Activated CD8-positive, alpha-beta memory T cell treated with anti-CD3 and anti-CD28 coated beads, Interleukin-2, amount 50 U/mL, for 4 hours (primary cell): ENCODE measurements around the gene PRPS1.
A peak's percentile ranks its signal among the peaks of the same experiment; 100 is the strongest.
"Not testable (repeated sequence)": the region's sequence is repeated elsewhere in the genome, so short reads cannot be mapped to it uniquely, and the experiment has no call there.

Source experiments
- DNase-seq: peaks from one replicate; pipeline ENCODE4 v3.0.0-alpha.2; 2020

The PRPS1 gene

DNA sequence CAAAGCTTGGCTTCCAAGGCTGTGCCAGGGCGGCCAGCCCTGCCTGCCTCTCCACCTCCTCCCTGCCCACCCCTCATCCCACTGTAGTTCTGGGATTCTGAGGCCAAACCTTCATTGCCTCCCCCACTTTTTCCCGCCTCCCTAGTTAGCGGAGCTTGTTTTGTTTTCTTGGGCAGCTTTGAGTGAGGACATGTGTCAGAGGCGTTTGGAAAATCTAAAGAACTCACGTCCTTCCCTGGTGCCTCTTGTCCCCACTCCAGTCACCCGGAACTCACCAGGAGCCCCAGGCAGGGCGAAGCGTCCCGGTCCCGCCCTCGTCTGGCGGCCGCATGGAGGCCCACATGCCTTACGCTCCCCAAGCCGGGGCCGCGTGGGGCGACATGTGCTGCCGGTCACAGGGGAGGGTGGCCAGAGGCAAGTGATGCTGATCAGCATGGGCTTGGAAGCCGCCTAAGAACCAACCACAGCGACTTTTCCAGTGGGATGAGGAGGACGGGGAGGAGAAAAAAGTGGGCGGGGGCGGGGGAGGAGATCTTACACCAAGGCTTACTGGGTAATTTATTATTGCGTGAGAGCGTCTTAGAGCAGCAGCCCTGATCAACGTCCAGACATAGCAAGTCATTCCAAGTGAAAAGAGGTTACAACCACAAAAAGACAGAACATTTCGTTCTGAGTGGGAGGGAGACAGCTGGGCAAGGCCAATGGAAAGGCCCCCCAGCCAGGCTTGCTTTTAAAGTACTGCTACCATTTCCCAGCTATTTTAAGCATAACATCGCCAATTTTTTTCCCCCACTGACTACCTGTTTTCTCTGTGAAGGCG lies 48.5 kb downstream of the PRPS1 start:
- DNase-seq, result peak; percentile 50

DNA sequence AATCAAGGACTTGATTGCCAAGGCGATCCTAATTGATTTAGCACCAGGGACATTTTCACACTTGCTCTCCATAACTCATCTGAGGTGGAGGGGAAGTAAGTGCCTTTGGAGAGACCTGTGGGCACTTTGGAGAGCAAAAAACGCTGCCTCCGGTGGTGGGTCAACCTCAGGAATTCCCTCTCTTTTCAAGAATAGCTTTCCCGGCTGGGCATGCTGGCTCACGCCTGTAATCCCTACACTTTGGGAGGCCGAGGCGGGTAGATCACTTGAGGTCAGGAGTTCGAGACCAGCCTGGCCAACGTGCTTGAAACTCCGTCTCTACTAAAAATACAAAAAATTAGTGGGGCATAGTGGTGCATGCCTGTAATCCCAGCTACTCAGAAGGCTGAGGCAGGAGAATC lies 49.2 kb downstream of the PRPS1 start:
- no peak for DNase-seq

DNA sequence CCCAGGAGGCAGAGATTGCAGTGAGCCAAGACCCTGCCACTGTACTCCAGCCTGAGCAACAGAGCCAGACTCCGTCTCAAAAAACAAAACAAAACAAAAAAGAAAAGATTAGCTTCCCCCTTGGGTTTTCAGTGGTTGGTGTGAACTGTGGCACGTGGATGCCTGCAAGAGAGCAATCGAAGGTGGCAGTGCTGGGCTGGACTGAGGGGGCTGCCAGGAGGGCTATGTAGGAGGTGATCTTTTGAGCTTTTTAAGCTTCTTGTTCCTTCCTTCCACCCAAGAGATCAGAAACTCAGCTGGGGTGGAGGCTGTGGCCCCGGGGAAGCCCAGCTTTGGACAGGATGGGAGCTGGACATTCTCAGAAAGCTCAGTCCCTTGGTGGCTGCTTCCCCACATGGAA lies 49.6 kb downstream of the PRPS1 start:
- no peak for DNase-seq

DNA sequence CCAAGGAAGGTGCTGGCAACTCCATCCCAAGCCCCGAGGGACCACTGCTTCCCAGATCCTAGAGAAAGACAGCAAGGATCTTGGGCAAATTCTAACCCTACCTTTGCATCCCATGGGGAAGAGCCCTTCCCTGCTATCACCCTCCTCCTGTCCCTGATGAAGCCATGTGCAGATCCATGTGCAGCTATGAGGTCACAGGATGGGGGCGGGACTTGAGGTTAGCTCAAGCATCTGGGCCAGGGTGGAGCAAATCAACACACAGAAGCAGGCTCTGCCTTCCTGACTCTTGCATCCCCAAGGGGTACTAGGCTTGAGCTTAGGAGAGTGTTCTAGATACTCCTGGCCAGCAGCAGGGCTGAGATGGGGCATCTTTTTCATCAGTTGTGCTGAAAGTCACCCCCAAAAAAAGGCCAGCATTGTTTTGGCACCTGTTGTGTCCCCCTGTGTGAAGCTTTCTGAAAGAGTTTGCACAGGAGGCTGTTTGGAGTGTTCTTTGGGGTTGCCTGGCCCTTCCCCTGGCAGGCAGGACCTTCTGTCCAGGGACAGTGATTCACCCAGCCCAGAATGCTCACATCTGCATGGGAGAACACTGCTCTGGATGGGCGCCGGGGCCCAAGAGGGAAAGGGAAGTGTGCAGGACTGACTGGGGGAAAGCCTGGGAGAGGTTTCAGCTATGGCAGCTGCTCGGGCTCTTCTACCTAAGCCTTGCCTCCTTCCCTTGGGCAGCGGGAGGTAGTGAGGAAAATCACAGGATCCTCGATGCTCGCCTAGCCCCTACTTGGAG lies 50.8 kb downstream of the PRPS1 start:
- DNase-seq, result peak; percentile 64

DNA sequence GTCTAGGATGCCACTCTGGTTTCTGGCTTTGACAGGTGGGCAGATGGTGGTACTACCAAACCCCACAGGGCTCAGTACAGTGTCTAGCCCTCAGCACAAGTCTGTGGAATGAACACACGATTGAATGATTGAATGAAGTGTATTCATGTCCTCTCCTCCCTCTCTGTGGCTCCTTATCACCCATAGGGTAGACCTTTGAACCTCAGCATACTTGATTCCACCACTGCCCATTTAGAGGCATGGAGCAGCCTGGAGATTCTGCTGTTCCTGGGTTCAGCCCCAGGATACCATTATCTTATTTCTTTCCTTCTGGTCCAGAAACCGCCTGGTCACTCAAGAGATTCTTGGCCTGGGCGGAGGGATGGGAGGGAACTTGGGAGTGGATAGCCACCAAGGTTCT lies 53.9 kb downstream of the PRPS1 start:
- DNase-seq, result no peak

DNA sequence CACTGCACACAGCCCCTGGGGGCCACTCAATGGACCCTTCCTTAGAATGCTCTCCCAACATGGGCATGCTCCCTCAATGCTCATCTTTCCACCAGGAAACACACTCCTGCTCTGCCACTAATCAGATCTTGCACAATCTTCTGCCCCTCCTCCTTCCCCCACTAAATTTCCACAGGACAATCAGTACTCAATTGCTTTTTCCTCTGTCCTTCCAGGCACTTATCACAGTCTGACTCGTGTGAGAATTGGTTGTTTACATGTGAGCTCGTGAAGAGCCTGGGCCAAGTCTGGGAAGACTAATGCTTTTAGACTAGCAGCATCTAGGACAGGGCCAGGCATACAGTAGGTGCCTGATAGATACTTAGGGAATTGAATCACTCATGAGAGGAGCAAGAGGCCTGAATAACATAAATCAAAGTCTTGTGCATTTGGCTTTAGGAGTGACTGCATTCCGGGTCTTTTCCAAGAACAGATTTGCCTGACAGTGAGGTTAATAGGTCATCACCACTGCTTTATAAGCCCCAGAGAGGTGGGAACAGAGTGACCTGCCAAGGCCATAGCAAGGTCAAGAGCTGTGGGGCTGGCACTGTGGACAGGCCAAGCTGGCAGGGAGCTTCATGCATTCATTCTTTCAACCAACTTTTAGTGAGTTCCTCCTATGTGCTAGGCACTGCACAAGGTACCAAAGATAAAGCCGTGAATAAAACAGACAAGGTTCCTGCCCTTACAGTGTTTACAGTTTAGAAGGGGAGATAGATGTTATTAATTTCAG lies 55.0 kb downstream of the PRPS1 start:
- no peak for DNase-seq

DNA sequence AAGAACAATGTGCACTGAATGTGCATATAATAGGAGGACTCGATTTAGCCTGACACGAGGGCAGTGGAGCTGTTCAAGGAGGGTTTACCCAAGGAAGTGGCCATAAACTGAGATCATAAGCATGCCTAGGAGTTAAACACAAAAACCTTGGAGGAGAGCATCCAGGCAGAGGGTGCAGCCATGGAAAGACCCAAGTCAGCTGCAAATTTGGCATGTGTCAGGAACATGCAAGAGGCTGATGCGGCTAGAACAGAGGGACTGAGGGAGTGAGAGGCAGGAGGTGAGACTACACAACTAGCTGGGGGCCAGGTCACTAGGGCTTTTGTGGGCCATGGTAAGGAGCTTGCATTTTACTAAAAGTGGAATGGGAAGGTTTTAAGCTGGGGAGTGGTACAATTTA lies 55.6 kb downstream of the PRPS1 start:
- no peak for DNase-seq

DNA sequence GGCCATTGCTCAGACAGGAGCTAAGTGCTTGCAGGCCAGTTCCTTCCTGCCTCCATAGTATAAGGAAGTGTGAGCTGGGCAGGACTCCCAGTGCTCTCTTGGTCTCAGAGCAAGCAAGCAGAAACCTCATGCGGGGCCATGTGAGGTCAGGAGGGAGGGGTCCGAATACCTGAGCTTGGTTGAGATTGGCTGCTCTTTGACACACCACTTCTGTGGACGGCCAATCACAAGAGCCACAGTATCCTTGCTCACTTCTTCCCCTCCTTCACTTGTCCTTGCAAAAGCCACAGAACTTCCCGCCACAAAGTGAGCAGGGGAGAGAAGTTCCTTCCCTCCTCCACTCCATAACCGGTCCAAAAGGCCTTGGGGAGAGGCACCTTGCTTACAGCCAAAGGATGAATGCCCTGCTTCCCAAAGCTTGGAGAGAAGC lies 56.7 kb downstream of the PRPS1 start:
- DNase-seq, result no peak

DNA sequence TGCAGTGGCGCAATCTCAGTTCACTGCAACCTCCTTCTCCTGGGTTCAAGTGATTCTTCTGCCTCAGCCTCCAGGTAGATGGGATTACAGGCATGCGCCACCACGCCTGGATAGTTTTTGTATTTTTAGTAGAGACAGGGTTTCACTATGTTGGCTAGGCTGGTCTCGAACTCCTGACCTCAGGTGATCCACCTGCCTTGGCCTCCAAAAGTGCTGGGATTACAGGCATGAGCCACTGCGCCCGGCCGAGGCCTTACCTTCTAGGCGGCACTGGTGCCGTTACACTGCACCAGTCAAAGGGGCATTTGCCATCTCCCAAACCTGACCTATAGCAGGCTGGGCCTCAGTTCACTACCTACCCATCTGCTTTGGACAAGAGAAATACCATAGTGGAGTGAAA lies 57.3 kb downstream of the PRPS1 start:
- DNase-seq, result not testable (repeated sequence)

DNA sequence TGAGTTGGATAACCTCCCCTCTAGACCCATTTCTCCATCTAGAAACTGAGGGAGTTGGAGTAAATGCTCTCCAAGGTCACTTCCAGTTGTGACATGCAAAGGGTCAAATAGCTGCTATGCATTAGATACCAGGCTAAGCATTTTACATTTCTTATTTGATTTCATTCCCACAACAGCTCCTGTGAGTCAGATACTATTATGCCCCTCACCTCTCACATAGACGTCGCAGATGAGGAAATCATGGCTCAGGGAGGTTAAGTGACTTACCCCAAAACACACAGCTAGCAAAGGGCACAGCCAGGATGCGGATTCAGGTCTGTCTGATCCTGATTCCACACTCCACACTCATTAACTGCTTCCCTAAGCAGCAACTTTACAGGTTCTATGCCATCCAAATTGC lies 57.7 kb downstream of the PRPS1 start:
- no peak for DNase-seq

DNA sequence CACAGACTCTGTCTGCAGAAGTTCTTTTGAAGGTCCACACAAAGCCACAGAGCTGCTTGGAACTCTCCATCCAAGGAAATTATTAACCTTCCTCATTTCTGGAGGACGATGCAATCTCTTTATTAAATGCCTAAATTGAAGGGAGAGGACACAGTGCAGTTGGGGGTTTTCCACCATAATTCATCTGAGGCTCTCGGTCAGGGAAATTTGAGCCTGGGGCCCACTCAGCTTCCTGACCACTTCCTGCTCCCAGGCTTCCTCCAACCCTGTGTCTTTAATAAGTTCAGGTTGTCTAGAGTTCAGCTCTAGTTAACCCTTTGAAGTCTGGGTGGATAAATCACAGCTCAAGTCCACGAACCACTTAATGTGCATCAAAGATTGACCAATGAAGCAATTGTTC lies 58.5 kb downstream of the PRPS1 start:
- DNase-seq, result no peak

DNA sequence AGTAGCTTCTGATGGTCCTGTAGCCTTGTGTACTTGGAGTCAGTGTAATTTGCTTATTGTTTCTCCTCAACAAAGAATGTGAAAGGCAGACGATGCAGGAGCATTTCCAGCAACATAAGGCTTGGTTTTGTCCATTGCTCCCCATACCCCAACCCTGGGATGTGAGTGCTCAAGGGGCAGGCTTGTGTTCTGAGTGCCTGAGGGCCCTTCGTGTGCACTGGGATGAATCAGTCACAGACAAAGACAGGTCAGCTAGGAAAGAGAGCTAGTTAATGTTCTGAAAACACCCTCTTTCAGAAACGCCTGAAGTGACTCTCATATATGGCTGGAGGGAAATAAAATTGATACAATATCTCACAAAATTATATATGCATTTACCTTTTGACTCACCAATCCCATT lies 59.1 kb downstream of the PRPS1 start:
- no peak for DNase-seq

DNA sequence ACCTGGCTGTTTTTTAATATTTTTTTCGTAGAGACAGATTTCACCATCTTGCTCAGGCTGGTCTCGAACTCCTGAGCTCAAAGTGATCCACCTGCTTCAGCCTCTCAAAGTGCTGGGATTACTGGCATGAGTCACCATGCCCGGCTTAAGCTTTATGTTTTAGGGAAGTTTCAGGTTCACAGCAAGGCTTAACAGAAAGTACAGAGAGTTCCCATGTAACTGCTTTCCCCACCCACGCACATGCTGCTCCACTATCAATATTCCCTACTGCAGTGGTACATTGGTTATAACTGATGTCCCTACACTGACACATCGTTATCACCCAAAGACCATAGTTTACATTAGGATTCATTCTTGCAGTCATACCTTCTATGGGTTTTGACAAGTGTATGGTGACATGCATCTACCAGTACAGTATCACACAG lies 62.7 kb downstream of the PRPS1 start:
- no peak for DNase-seq

DNA sequence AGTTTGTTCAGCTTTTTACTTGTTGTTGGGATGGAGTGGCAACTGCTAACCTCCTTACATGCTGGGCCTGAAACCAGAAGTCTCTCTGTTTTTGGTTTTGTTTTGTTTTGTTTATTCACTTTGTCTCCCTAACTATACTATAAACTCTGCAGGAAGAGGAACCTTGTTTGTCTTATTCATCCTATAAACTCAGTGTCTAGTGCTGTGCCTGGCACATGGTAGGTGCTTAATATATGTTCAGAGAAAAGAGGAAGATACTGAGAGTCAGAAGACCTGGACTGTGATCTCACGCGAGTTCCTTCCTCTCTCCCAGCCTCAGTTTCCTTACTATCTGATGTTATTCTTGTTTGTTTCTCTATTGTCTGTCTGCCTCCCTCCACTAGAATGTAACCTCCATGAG lies 71.3 kb downstream of the PRPS1 start:
- no peak for DNase-seq

DNA sequence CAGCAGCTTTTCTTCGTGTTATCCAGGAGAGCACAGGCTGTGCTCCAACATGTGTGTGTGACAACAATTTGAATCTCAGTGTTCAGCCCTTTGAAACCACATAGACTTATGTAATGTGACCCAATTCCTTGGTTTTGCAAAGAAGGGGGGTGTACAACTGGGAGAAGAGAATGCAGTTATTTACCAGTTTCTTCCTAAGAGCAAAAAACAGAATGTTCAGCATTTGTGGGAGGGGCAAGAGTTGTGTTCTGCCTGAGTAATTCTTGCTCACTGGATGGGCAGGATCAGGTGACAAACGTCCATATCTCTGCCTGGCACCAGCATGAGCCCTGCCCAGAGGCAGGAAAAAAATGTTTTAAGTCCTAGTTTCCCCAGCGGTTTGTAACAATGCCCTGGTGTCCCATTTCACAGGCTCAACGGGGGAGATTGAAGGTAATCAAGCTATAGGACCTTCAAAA lies 72.0 kb downstream of the PRPS1 start:
- no peak for DNase-seq
